WTC11 (cell line): ENCODE data around the gene SMIM11.

Experiments
- AFF4 ChIP-seq: sonication (generic); formaldehyde crosslinking; IDR thresholded peaks from 2 replicates; pipeline ENCODE4 v1.8.1; 2023; ENCODE audit warnings: mild to moderate bottlenecking, missing genetic modification reagents, borderline replicate concordance
- CTCF ChIP-seq: fragments of 200-600 bp; IDR thresholded peaks from 2 replicates; pipeline ENCODE4 v1.8.0; 2022; ENCODE audit warnings: antibody characterized with exemption
- ESRRA ChIP-seq: sonication (generic); formaldehyde crosslinking; IDR thresholded peaks from 2 replicates; pipeline ENCODE4 v1.8.1; 2022; ENCODE audit warnings: mild to moderate bottlenecking, missing genetic modification reagents, borderline replicate concordance
- MAX ChIP-seq: sonication (generic); formaldehyde crosslinking; IDR thresholded peaks from 2 replicates; pipeline ENCODE4 v1.8.0; 2022; ENCODE audit warnings: mild to moderate bottlenecking, missing genetic modification reagents
- SMAD4 ChIP-seq: sonication (generic); formaldehyde crosslinking; IDR thresholded peaks from 2 replicates; pipeline ENCODE4 v1.8.0; 2022; ENCODE audit warnings: mild to moderate bottlenecking, missing genetic modification reagents
- TP53 ChIP-seq: sonication (generic); formaldehyde crosslinking; IDR thresholded peaks from 2 replicates; pipeline ENCODE4 v1.8.1; 2023; ENCODE audit warnings: mild to moderate bottlenecking, missing genetic modification reagents
- USF1 ChIP-seq: sonication (generic); formaldehyde crosslinking; IDR thresholded peaks from 2 replicates; pipeline ENCODE4 v1.8.0; 2022; ENCODE audit warnings: mild to moderate bottlenecking, missing genetic modification reagents
- USF2 ChIP-seq: sonication (generic); formaldehyde crosslinking; IDR thresholded peaks from 2 replicates; pipeline ENCODE4 v1.8.1; 2023; ENCODE audit warnings: mild to moderate bottlenecking, missing genetic modification reagents, moderate library complexity
- ZNF138 ChIP-seq: sonication (generic); formaldehyde crosslinking; conservative IDR thresholded peaks from 2 replicates; pipeline ENCODE4 v1.8.1; 2022; ENCODE audit warnings: mild to moderate bottlenecking, moderate library complexity, missing genetic modification reagents
- ZSCAN18 ChIP-seq: fragments of 250-450 bp; sonication (Bioruptor Pico); IDR thresholded peaks from 2 replicates; pipeline ENCODE4 v2.1.2; 2022; ENCODE audit warnings: mild to moderate bottlenecking, moderate library complexity

- TF ChIP-seq USF1 (CRISPR knock-in tag), result no peak
- TF ChIP-seq SMAD4 (CRISPR knock-in tag), result no peak
- no peak for TF ChIP-seq CTCF
- no peak for TF ChIP-seq MAX (CRISPR knock-in tag)
- no peak for TF ChIP-seq AFF4 (CRISPR knock-in tag)
- TF ChIP-seq TP53 (CRISPR knock-in tag), result no peak
- no peak for TF ChIP-seq USF2 (CRISPR knock-in tag)
- TF ChIP-seq ZNF138 (CRISPR knock-in tag), result no peak
- no peak for TF ChIP-seq ESRRA (CRISPR knock-in tag)
- TF ChIP-seq ZSCAN18 (CRISPR knock-in tag), result no peak
These were observed 32.8 kb upstream of the SMIM11 start for GRCh38 chr21:34342476-34342875.
